Prostate gland (tissue), 2 donors: ENCODE measurements around the gene PPP1R13B. TPM values are rescaled to one million over a fixed set of nuclear protein-coding genes. Genes with fewer than 3 reads are reported as not detected.

ENCODE experiments used
- DNase-seq: peaks from one replicate; pipeline ENCODE4 v3.0.0-alpha.2; 2019; ENCODE audit warnings: low spot score
- H3K27ac ChIP-seq, 2 donors: fragments of 200-600 bp; sonication (generic); 2 replicates each; pipeline ENCODE4 v1.5.1; 2017 to 2019
- H3K27me3 ChIP-seq: fragments of 200-600 bp; sonication (generic); replicated peaks from 2 replicates; pipeline ENCODE4 v1.5.1; 2019; ENCODE audit not compliant: insufficient read depth
- H3K36me3 ChIP-seq, 2 donors: fragments of 200-600 bp; sonication (generic); 1 replicate in 1 of 2; 2 replicates in 1 of 2; pipeline versions ENCODE4 v1.5.1 to v1.8.1; 2017 to 2019
- H3K4me1 ChIP-seq: fragments of 200-600 bp; sonication (generic); replicated peaks from 2 replicates; pipeline ENCODE4 v1.5.1; 2019
- H3K4me3 ChIP-seq, 2 donors: fragments of 200-600 bp; sonication (generic); 2 replicates each; pipeline ENCODE4 v1.5.1; 2017 to 2019
- H3K9me3 ChIP-seq: fragments of 200-600 bp; sonication (generic); 2 replicates; pipeline ENCODE4 v1.5.1; 2017
- CTCF ChIP-seq, 4 experiments: fragments of 200-600 bp in 2 of 4; fragments of 450-650 bp in 2 of 4; sonication (generic) in 2 of 4; IDR thresholded peaks; 1 replicate in 3 of 4; 2 replicates in 1 of 4; pipeline ENCODE4 v1.5.1; 2016 to 2019; ENCODE audit warnings: antibody characterized with exemption in 4 of 4, mild to moderate bottlenecking in 2 of 4, moderate library complexity in 2 of 4
- POLR2A ChIP-seq: fragments of 450-650 bp; IDR thresholded peaks from one replicate; pipeline ENCODE4 v1.6.1; 2016; ENCODE audit warnings: antibody characterized with exemption, mild to moderate bottlenecking
- POLR2AphosphoS5 ChIP-seq: sonication (generic); formaldehyde crosslinking; IDR thresholded peaks from one replicate; pipeline ENCODE4 v1.6.1; 2017; ENCODE audit warnings: antibody characterized with exemption
- WGBS: methylation state at CpG from one replicate; pipeline ENCODE4 v1.1.5; 2018; 5-methylcytosine and 5-hydroxymethylcytosine counted together
- intact Hi-C: fragments of 100-400 bp; cut with DNase I; formaldehyde crosslinking; loops from one replicate; pipeline ENCODE4 v1.14.2; 2022
- total RNA-seq, 2 donors: library from RNA; depleted of rRNA; stranded (reverse); fragments of >200 nt; gene quantifications; one replicate each; pipeline ENCODE4 v1.1.0, GENCODE V29; 2016

The PPP1R13B gene
- total RNA-seq, 2 donors from 2014 or later = 48.2 to 64.6 TPM

GRCh38 chr14:103870891-103871595 is 23.7 kb upstream of the PPP1R13B start:
- Histone ChIP-seq H3K9me3 (no peaks in the 10 kb centered on the region), H3K27me3 (no peaks in the 10 kb centered on the region), H3K4me3 (no peak overlapping the region), H3K27ac (peak overlapping the region; percentile 71 to 78), H3K4me1 (peaks cover 7% of the 10 kb centered on the region), H3K36me3 (no peaks in the 10 kb centered on the region)
- intact Hi-C loops = no loop called here
- WGBS = 89% methylated on average over 8 of the region's 8 CpGs
- DNase-seq = no peak
- TF ChIP-seq POLR2A (no peak), CTCF (IDR thresholded peaks at IDR 0.05) (no peak), POLR2AphosphoS5 (no peak)

DNA sequence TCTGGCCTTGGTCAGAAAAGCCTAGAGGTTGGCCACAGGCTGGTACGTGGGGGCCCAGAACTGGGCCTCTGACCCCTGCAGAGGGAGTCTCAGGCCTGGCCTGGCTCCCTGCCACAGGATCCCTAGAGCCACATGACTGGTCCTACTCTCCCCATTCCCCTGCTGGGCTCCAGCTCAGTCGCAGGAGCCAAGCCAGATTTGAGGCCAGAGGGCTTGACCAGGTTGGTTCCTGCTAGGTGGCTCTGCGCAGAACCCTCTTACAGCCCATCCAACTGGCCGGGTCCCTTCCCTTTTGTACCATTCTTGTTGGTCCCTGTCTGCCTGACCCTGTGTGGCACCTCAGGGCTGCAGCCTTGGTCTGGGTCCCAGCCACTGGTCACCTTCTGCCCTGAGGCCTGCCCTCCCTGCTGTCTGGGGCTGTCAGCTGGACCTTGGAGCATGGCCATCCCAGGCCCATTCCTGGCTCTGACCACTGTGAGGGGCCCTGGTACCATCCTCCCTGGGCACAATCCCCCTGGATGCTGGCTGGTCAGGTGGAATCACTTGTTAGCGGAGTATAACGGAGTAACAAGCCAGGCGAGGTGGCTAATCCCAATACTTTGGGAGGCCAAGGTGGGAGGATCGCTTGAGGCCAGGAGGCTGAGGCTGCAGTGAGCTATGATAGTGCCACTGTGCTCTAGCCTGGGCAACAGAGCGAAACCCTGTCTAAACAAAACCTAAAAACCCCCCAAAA is 22.9 kb upstream of the PPP1R13B start:
- no peak for DNase-seq
- whole genome bisulfite sequencing = 93% methylated on average over 9 of the region's 9 CpGs
- no peaks in the 10 kb centered on the region for H3K9me3 ChIP-seq
- H3K4me3 ChIP-seq = no peak overlapping the region
- H3K27ac ChIP-seq = no peak overlapping the region
- TF ChIP-seq POLR2AphosphoS5 (no peak), CTCF (IDR thresholded peaks at IDR 0.05) (no peak), POLR2A (no peak)
- H3K36me3 ChIP-seq = no peaks in the 10 kb centered on the region
- H3K4me1 ChIP-seq = peaks cover 7% of the 10 kb centered on the region
- no peaks in the 10 kb centered on the region for H3K27me3 ChIP-seq
- intact Hi-C loops = no loop called here

GRCh38 chr14:103869406-103870143 is 22.2 kb upstream of the PPP1R13B start:
- WGBS = 80% methylated on average over 14 of the region's 14 CpGs
- Histone ChIP-seq H3K4me3 (no peak overlapping the region), H3K27ac (no peak overlapping the region)

GRCh38 chr14:103868242-103868897 is 21.0 kb upstream of the PPP1R13B start:
- Histone ChIP-seq H3K36me3 (no peaks in the 10 kb centered on the region), H3K4me3 (no peak overlapping the region), H3K4me1 (peaks cover 7% of the 10 kb centered on the region), H3K27me3 (no peaks in the 10 kb centered on the region), H3K9me3 (no peaks in the 10 kb centered on the region), H3K27ac (peak overlapping the region; percentile 52 to 77)
- TF ChIP-seq POLR2AphosphoS5 (peak; percentile 76), CTCF (IDR thresholded peaks at IDR 0.05) (peak in 2 of 4 experiments; percentile 12 to 26), POLR2A (no peak)
- WGBS = 45% methylated on average over 10 of the region's 10 CpGs
- DNase-seq = peak; percentile 82
- intact Hi-C loops = no loop called here

More at GRCh38 chr14:103869406-103870143, 22.2 kb upstream of the PPP1R13B start:
- Histone ChIP-seq H3K4me1 (peaks cover 7% of the 10 kb centered on the region), H3K9me3 (no peaks in the 10 kb centered on the region), H3K36me3 (no peaks in the 10 kb centered on the region), H3K27me3 (no peaks in the 10 kb centered on the region)
- no peak for DNase-seq
- intact Hi-C loops = no loop called here
- TF ChIP-seq POLR2AphosphoS5 (no peak), CTCF (IDR thresholded peaks at IDR 0.05) (no peak), POLR2A (no peak)
